Neural progenitor cell (in vitro differentiated cells): ENCODE measurements around the gene RRP8. TPM values are rescaled to one million over a fixed set of nuclear protein-coding genes. Genes with fewer than 3 reads are reported as not detected.
A peak's percentile ranks its signal among the peaks of the same experiment; 100 is the strongest.

ENCODE experiments used
- DNase-seq: peaks from one replicate; pipeline ENCODE4 v3.0.0-alpha.2; 2016; ENCODE audit warnings: low spot score
- H2AFZ ChIP-seq: fragments of 200-600 bp; sonication (generic); replicated peaks from 2 replicates; pipeline ENCODE4 v1.6.1; 2016; ENCODE audit warnings: antibody characterized with exemption
- H3F3A ChIP-seq: fragments of 200-600 bp; sonication (generic); 2 replicates; pipeline ENCODE4 v1.6.1; 2016; ENCODE audit warnings: antibody characterized with exemption, low read depth
- H3K27ac ChIP-seq: fragments of 200-600 bp; sonication (generic); 2 replicates; pipeline ENCODE4 v1.5.1; 2016; ENCODE audit warnings: mild to moderate bottlenecking
- H3K27me3 ChIP-seq: fragments of 200-600 bp; sonication (generic); 2 replicates; pipeline ENCODE4 v1.6.1; 2016; ENCODE audit warnings: mild to moderate bottlenecking, moderate library complexity
- H3K36me3 ChIP-seq: fragments of 200-600 bp; sonication (generic); 2 replicates; pipeline ENCODE4 v1.5.1; 2016
- H3K4me1 ChIP-seq: fragments of 200-600 bp; sonication (generic); 2 replicates; pipeline ENCODE4 v1.6.1; 2016; ENCODE audit warnings: mixed run types
- H3K4me2 ChIP-seq: fragments of 200-600 bp; sonication (generic); 2 replicates; pipeline ENCODE4 v1.6.1; 2016
- H3K4me3 ChIP-seq: fragments of 200-600 bp; sonication (generic); 2 replicates; pipeline ENCODE4 v1.5.1; 2016
- H3K79me2 ChIP-seq: fragments of 200-600 bp; sonication (generic); 2 replicates; pipeline ENCODE4 v1.6.1; 2016; ENCODE audit warnings: low read depth
- H3K9ac ChIP-seq: fragments of 200-600 bp; sonication (generic); 2 replicates; pipeline ENCODE4 v1.6.1; 2016
- H3K9me3 ChIP-seq: fragments of 200-600 bp; sonication (generic); 2 replicates; pipeline ENCODE4 v1.5.1; 2016; ENCODE audit warnings: low read depth
- H4K20me1 ChIP-seq: fragments of 200-600 bp; sonication (generic); 2 replicates; pipeline ENCODE4 v1.6.1; 2016; ENCODE audit warnings: low read depth
- H3K27ac Mint-ChIP-seq: 3 replicates; pipeline ENCODE4 v1.8.0; 2021; ENCODE audit warnings: mixed read lengths
- H3K27me3 Mint-ChIP-seq: 2 replicates; pipeline ENCODE4 v1.8.0; 2022; ENCODE audit warnings: low read depth, mild to moderate bottlenecking, inconsistent platforms, moderate library complexity, mixed read lengths; ENCODE audit not compliant: insufficient read depth
- H3K36me3 Mint-ChIP-seq: 3 replicates; pipeline ENCODE4 v1.8.0; 2021; ENCODE audit warnings: mixed read lengths
- H3K4me1 Mint-ChIP-seq: 3 replicates; pipeline ENCODE4 v1.8.0; 2021; ENCODE audit warnings: mixed read lengths
- H3K4me3 Mint-ChIP-seq: 3 replicates; pipeline ENCODE4 v1.8.0; 2021; ENCODE audit warnings: mild to moderate bottlenecking, moderate library complexity, mixed read lengths
- H3K9me3 Mint-ChIP-seq: 3 replicates; pipeline ENCODE4 v1.8.0; 2020; ENCODE audit warnings: mixed read lengths
- CTCF ChIP-seq: fragments of 200-600 bp; sonication (generic); IDR thresholded peaks from 2 replicates; pipeline ENCODE4 v1.5.1; 2017; ENCODE audit warnings: antibody characterized with exemption, mild to moderate bottlenecking
- EZH2 ChIP-seq: fragments of 200-600 bp; sonication (generic); IDR thresholded peaks from 2 replicates; pipeline ENCODE4 v1.6.1; 2017; ENCODE audit warnings: antibody characterized with exemption, mild to moderate bottlenecking, moderate library complexity
- EZH2phosphoT487 ChIP-seq: fragments of 200-600 bp; sonication (generic); IDR thresholded peaks from 2 replicates; pipeline ENCODE4 v1.6.1; 2017; ENCODE audit warnings: antibody characterized with exemption
- total RNA-seq: library from RNA; depleted of rRNA; stranded (reverse); fragments of >200 nt; gene quantifications from 2 replicates; pipeline ENCODE4 v1.2.3, GENCODE V29; 2015; ENCODE audit warnings: low replicate concordance

Gene RRP8
- total RNA-seq, 1 donor from 2014 or later = 16.0 TPM

- DNase-seq = no peak
- H3K36me3 Mint-ChIP-seq = peaks cover 11% of the 10 kb centered on the region
- Histone ChIP-seq H3K27me3 (peaks cover 13% of the 10 kb centered on the region), H2AFZ (peak overlapping the region; percentile 50), H3K27ac (no peak overlapping the region), H3F3A (no peaks in the 10 kb centered on the region), H4K20me1 (no peaks in the 10 kb centered on the region), H3K79me2 (no peaks in the 10 kb centered on the region), H3K9ac (no peak overlapping the region), H3K4me3 (no peak overlapping the region), H3K36me3 (no peaks in the 10 kb centered on the region), H3K4me2 (no peak overlapping the region), H3K9me3 (no peaks in the 10 kb centered on the region), H3K4me1 (peaks cover 10% of the 10 kb centered on the region)
- TF ChIP-seq EZH2 = no peak
- H3K4me1 Mint-ChIP-seq = peaks cover 4% of the 10 kb centered on the region
- no peak overlapping the region for H3K27ac Mint-ChIP-seq
- H3K9me3 Mint-ChIP-seq = no peaks in the 10 kb centered on the region
- no peaks in the 10 kb centered on the region for H3K27me3 Mint-ChIP-seq
- no peak overlapping the region for H3K4me3 Mint-ChIP-seq
Observed at GRCh38 chr11:6646918-6647679, 43.7 kb upstream of the RRP8 start.

- no peak overlapping the region for H2AFZ ChIP-seq
Observed at GRCh38 chr11:6646576-6646917, 43.1 kb upstream of the RRP8 start.

GRCh38 chr11:6646071-6646470 is 42.7 kb upstream of the RRP8 start:
- Histone ChIP-seq H3K27me3 (peaks cover 3% of the 10 kb centered on the region), H3K79me2 (no peaks in the 10 kb centered on the region), H3F3A (no peaks in the 10 kb centered on the region), H4K20me1 (no peaks in the 10 kb centered on the region), H3K4me1 (peaks cover 10% of the 10 kb centered on the region), H3K9ac (no peak overlapping the region), H3K4me2 (no peak overlapping the region), H2AFZ (no peak overlapping the region), H3K9me3 (no peaks in the 10 kb centered on the region), H3K27ac (no peak overlapping the region), H3K36me3 (no peaks in the 10 kb centered on the region), H3K4me3 (no peak overlapping the region)
- Mint-ChIP-seq H3K27ac (peak overlapping the region; percentile 55), H3K4me3 (no peak overlapping the region), H3K9me3 (no peaks in the 10 kb centered on the region), H3K27me3 (no peaks in the 10 kb centered on the region), H3K4me1 (peaks cover 4% of the 10 kb centered on the region), H3K36me3 (peaks cover 11% of the 10 kb centered on the region)
- no peak for TF ChIP-seq CTCF
- TF ChIP-seq EZH2phosphoT487 = no peak
- TF ChIP-seq EZH2 = no peak
- DNase-seq = no peak

More at GRCh38 chr11:6646576-6646917, 43.1 kb upstream of the RRP8 start:
- Mint-ChIP-seq H3K27ac (no peak overlapping the region), H3K4me3 (no peak overlapping the region), H3K4me1 (peaks cover 4% of the 10 kb centered on the region), H3K9me3 (no peaks in the 10 kb centered on the region), H3K27me3 (no peaks in the 10 kb centered on the region), H3K36me3 (peaks cover 11% of the 10 kb centered on the region)
- peaks cover 10% of the 10 kb centered on the region for H3K4me1 ChIP-seq
- H3K9ac ChIP-seq = no peak overlapping the region
- H3K36me3 ChIP-seq = no peaks in the 10 kb centered on the region
- no peak overlapping the region for H3K4me3 ChIP-seq
- DNase-seq = no peak
- no peaks in the 10 kb centered on the region for H3K9me3 ChIP-seq
- peaks cover 8% of the 10 kb centered on the region for H3K27me3 ChIP-seq
- TF ChIP-seq EZH2phosphoT487 (no peak), CTCF (no peak), EZH2 (no peak)
- H3F3A ChIP-seq = no peaks in the 10 kb centered on the region
- H3K79me2 ChIP-seq = no peaks in the 10 kb centered on the region
- H4K20me1 ChIP-seq = no peaks in the 10 kb centered on the region
- H3K4me2 ChIP-seq = no peak overlapping the region
- no peak overlapping the region for H3K27ac ChIP-seq

GRCh38 chr11:6642957-6643356 is 39.5 kb upstream of the RRP8 start:
- peaks cover 10% of the 10 kb centered on the region for H3K4me1 ChIP-seq
- H3F3A ChIP-seq = no peaks in the 10 kb centered on the region
- no peak overlapping the region for H3K27ac Mint-ChIP-seq
- TF ChIP-seq EZH2phosphoT487 (no peak), EZH2 (no peak), CTCF (no peak)
- no peak for DNase-seq
- H3K9ac ChIP-seq = no peak overlapping the region
- no peaks in the 10 kb centered on the region for H4K20me1 ChIP-seq
- no peaks in the 10 kb centered on the region for H3K27me3 ChIP-seq
- H3K9me3 ChIP-seq = no peaks in the 10 kb centered on the region
- H3K4me3 Mint-ChIP-seq = no peak overlapping the region
- no peaks in the 10 kb centered on the region for H3K79me2 ChIP-seq
- no peak overlapping the region for H2AFZ ChIP-seq
- H3K27me3 Mint-ChIP-seq = no peaks in the 10 kb centered on the region
- no peak overlapping the region for H3K27ac ChIP-seq
- H3K36me3 Mint-ChIP-seq = peaks cover 13% of the 10 kb centered on the region
- no peaks in the 10 kb centered on the region for H3K9me3 Mint-ChIP-seq
- no peaks in the 10 kb centered on the region for H3K36me3 ChIP-seq
- H3K4me2 ChIP-seq = no peak overlapping the region
- H3K4me1 Mint-ChIP-seq = peaks cover 4% of the 10 kb centered on the region
- no peak overlapping the region for H3K4me3 ChIP-seq
